Loucy (cell line): Measurements from ENCODE around the gene PHLDB1.

Experiments
- CTCF ChIP-seq: fragments of 200-600 bp; sonication (generic); conservative IDR thresholded peaks from 2 replicates; pipeline ENCODE4 v1.5.1; 2014; ENCODE audit warnings: mild to moderate bottlenecking, antibody characterized with exemption, low read length
- EZH2phosphoT487 ChIP-seq: fragments of 200-600 bp; IDR thresholded peaks from 2 replicates; pipeline ENCODE4 v1.6.1; 2018; ENCODE audit warnings: antibody characterized with exemption, mild to moderate bottlenecking, moderate library complexity, borderline replicate concordance

DNA sequence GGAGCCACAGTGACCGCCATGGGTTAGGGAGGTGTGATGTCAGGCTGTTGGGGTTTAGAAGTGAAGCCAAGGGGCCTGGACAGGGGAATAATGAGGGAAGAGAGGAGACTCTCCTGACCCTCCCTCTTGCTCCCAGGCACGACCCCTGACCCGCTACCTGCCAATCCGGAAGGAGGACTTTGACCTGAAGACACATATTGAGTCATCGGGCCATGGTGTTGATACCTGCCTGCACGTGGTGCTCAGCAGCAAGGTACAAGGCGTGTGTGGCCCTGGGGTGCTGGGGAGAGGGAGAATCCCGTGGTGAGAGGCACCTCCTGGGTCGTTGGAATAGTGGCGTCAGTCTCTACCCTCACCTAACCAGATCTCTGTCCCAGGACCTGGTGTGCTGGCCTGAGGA, 42.5 kb downstream of the PHLDB1 start:
- TF ChIP-seq CTCF (no peak), EZH2phosphoT487 (no peak)
